Measurements from ENCODE around the gene EML4. TPM values are rescaled to one million over a fixed set of nuclear protein-coding genes. Genes with fewer than 3 reads are reported as not detected.

The EML4 gene
- total and polyA plus RNA-seq, 9 of the 15 experiments (the other 6 are each of a cell fraction or from before 2014, with no cell fraction given) = 14.7 to 48.3 (median 36.5) TPM

- no peak overlapping the region for H3K9ac ChIP-seq (ENCODE audit: insufficient read depth in 1 of 2, low read depth in 2 of 2, low read length in 2 of 2)
- no peak overlapping the region for H2AFZ ChIP-seq (ENCODE audit: low read depth, low read length)
- intact Hi-C loops (cut with micrococcal nuclease) (no loop called here), in situ Hi-C loops (cut with MboI) (no loop called here)
- TF ChIP-seq FOXK2 (conservative IDR thresholded peaks at IDR 0.05 in 1 of 2, IDR thresholded peaks at IDR 0.05 in 1 of 2; ENCODE audit: low read depth in 2 of 2) (no peak), POU5F1 (IDR thresholded peaks at IDR 0.05; ENCODE audit: borderline replicate concordance, low read depth, low read length, partially characterized antibody) (no peak), SIN3B (IDR thresholded peaks at IDR 0.05; ENCODE audit: low read depth) (no peak), ZNF197 (CRISPR knock-in tag; IDR thresholded peaks at IDR 0.05; ENCODE audit: low read depth) (no peak), TAF15 (IDR thresholded peaks at IDR 0.05; ENCODE audit: low read depth, low read length) (no peak), RBM15 (IDR thresholded peaks at IDR 0.05; ENCODE audit: insufficient read depth, low read length) (no peak), HIVEP1 (CRISPR knock-in tag; IDR thresholded peaks at IDR 0.05) (no peak), ZFP1 (CRISPR knock-in tag; IDR thresholded peaks at IDR 0.05) (no peak), POLR2H (tag; IDR thresholded peaks at IDR 0.05; ENCODE audit: low read depth) (no peak), ZKSCAN3 (CRISPR knock-in tag; IDR thresholded peaks at IDR 0.05) (no peak)
- no peak overlapping the region for H3K4me2 ChIP-seq (ENCODE audit: insufficient read depth, low read length)
- H3K27me3 ChIP-seq (ENCODE audit: control insufficient read depth in 2 of 2, insufficient read depth in 2 of 2, low read length in 2 of 2) = peaks cover 5 to 44% of the 10 kb centered on the region in 2 experiments; a peak in 3 of 5 replicates
- no peaks in the 10 kb centered on the region for H3K9me1 ChIP-seq (ENCODE audit: control insufficient read depth, insufficient read depth, low read length)
- H3K27ac ChIP-seq (ENCODE audit: extremely low read depth, low read depth, low read length) = no peak overlapping the region
- no peaks in the 10 kb centered on the region for H3K9me3 ChIP-seq (replicated peaks; ENCODE audit: control insufficient read depth, insufficient read depth, low read depth, low read length)
- DNase-seq (ENCODE audit: extremely low read depth in 1 of 4, low spot score in 3 of 4) = no peak
- ChIA-PET CTCF (ENCODE audit: low intra/inter-chr PET ratio) (no interaction called here), POLR2A (interaction anchor here (0.8 kb wide), 1 partner anchor 674 kb away, joined by 3 read pairs; no protein-coding TSS in a partner anchor)
- H3K4me1 ChIP-seq (replicated peaks in 1 of 2; ENCODE audit: control insufficient read depth in 2 of 2, insufficient read depth in 2 of 2, low read length in 2 of 2) = no peaks in the 10 kb centered on the region
- no peak for FAIRE-seq
- H3K79me2 ChIP-seq (ENCODE audit: control insufficient read depth, insufficient read depth, low read length) = no peaks in the 10 kb centered on the region
- 6% methylated on average over 4 of the region's 4 CpGs for WGBS (ENCODE audit: insufficient coverage, low coverage, missing lambda C conversion rate)
- H3K36me3 ChIP-seq (ENCODE audit: control insufficient read depth, insufficient read depth, low read length) = no peaks in the 10 kb centered on the region
- H4K20me1 ChIP-seq (replicated peaks; ENCODE audit: control insufficient read depth, insufficient read depth, low read length) = no peaks in the 10 kb centered on the region
- no peak overlapping the region for H3K4me3 ChIP-seq
- BruUV-seq (replicated peaks) = no TSS peak
- no peak for ATAC-seq
Observed at GRCh38 chr2:42382144-42382543, 213.0 kb downstream of the EML4 start.

Other genes starting within 250 kb of the EML4 start
- gene PKDCC, start 121.3 kb upstream of the EML4 start, total RNA-seq (2014; rRNA removed) = 0.91 and 1.2 TPM in 2 replicates
- gene PKDCC, start 121.3 kb upstream of the EML4 start, total RNA-seq (2014; rRNA removed; fragmentation: Illumina TruSeq; extraction: Trizol) = 0.73 and 1.2 TPM in 2 replicates
- 0.62 and 0.64 TPM in 2 replicates for gene PKDCC, start 121.3 kb upstream of the EML4 start, total RNA-seq (2015; rRNA removed; fragmentation: Illumina TruSeq; extraction: Trizol)
- 1.3 and 1.5 TPM in 2 replicates for gene PKDCC, start 121.3 kb upstream of the EML4 start, total RNA-seq (2021)
- 14.8 and 23.1 TPM in 2 replicates for gene PKDCC, start 121.3 kb upstream of the EML4 start, polyA plus RNA-seq (2011; rRNA removed)
- gene PKDCC, start 121.3 kb upstream of the EML4 start, polyA plus RNA-seq (2014; fragmentation: Illumina TruSeq; extraction: Trizol) = 1.3 and 1.9 TPM in 2 replicates
- gene PKDCC, start 121.3 kb upstream of the EML4 start, polyA plus RNA-seq (2014; fragmentation: Nextera tagmentation; extraction: Ambion mirVana) = not detected
- 1.8 and 2.2 TPM in 2 replicates for gene PKDCC, start 121.3 kb upstream of the EML4 start, polyA plus RNA-seq (2014; rRNA removed)
- gene COX7A2L, start 191.9 kb downstream of the EML4 start, total RNA-seq (2014; rRNA removed) = 106 and 118 TPM in 2 replicates
- 166 and 174 TPM in 2 replicates for gene COX7A2L, start 191.9 kb downstream of the EML4 start, total RNA-seq (2014; rRNA removed; fragmentation: Illumina TruSeq; extraction: Trizol)
- 132 and 142 TPM in 2 replicates for gene COX7A2L, start 191.9 kb downstream of the EML4 start, total RNA-seq (2015; rRNA removed; fragmentation: Illumina TruSeq; extraction: Trizol)
- gene COX7A2L, start 191.9 kb downstream of the EML4 start, total RNA-seq (2021) = 107 and 122 TPM in 2 replicates
- gene COX7A2L, start 191.9 kb downstream of the EML4 start, polyA plus RNA-seq (2011; rRNA removed) = 163 TPM in 2 replicates
- gene COX7A2L, start 191.9 kb downstream of the EML4 start, polyA plus RNA-seq (2014; fragmentation: Illumina TruSeq; extraction: Trizol) = 177 TPM in 2 replicates
- gene COX7A2L, start 191.9 kb downstream of the EML4 start, polyA plus RNA-seq (2014; fragmentation: Nextera tagmentation; extraction: Ambion mirVana) = 100 to 1,000 TPM; 366 to 481 TPM
- 143 TPM in 2 replicates for gene COX7A2L, start 191.9 kb downstream of the EML4 start, polyA plus RNA-seq (2014; rRNA removed)